HG03342 (cell line): ENCODE results near the gene TCL1B.
"Not testable (repeated sequence)": the region's sequence is repeated elsewhere in the genome, so short reads cannot be mapped to it uniquely, and the experiment has no call there.

ENCODE experiments used
- ATAC-seq: cut with Tn5 transposase; IDR thresholded peaks from one replicate; pipeline ENCODE4 v1.9.1; 2021; ENCODE audit warnings: mild to moderate bottlenecking, moderate library complexity; ENCODE audit not compliant: unreplicated experiment

The TCL1B gene

GRCh38 chr14:95685978-95686922 is at the start of gene TCL1B:
TSS of gene TCL1B (plus strand) at chr14:95686426. CDS start at chr14:95686468, 42 bp downstream.
- ATAC-seq = no peak

- no peak for ATAC-seq
Observed at GRCh38 chr14:95644981-95645380, 41.2 kb upstream of the TCL1B start.

GRCh38 chr14:95645389-95645996 is 40.7 kb upstream of the TCL1B start:
- no peak for ATAC-seq

- ATAC-seq = no peak
Observed at GRCh38 chr14:95647926-95648325, 38.3 kb upstream of the TCL1B start.

GRCh38 chr14:95649230-95649629 is 37.0 kb upstream of the TCL1B start:
- ATAC-seq = no peak

GRCh38 chr14:95651028-95651427 is 35.2 kb upstream of the TCL1B start:
- ATAC-seq = no peak

- no peak for ATAC-seq
Observed at GRCh38 chr14:95651821-95652583, 34.2 kb upstream of the TCL1B start.

GRCh38 chr14:95652690-95653089 is 33.5 kb upstream of the TCL1B start:
- no peak for ATAC-seq

- no peak for ATAC-seq
Observed at GRCh38 chr14:95655461-95655860, 30.8 kb upstream of the TCL1B start.

- ATAC-seq = no peak
Observed at GRCh38 chr14:95656634-95657033, 29.6 kb upstream of the TCL1B start.

GRCh38 chr14:95657454-95657853 is 28.8 kb upstream of the TCL1B start:
- no peak for ATAC-seq

- no peak for ATAC-seq
Observed at GRCh38 chr14:95659293-95659989, 26.8 kb upstream of the TCL1B start.

- no peak for ATAC-seq
Observed at GRCh38 chr14:95659990-95660385, 26.2 kb upstream of the TCL1B start.

GRCh38 chr14:95660651-95661515 is 25.3 kb upstream of the TCL1B start:
- ATAC-seq = no peak

- ATAC-seq = peak; percentile 41
Observed at GRCh38 chr14:95662376-95663186, 23.6 kb upstream of the TCL1B start.

GRCh38 chr14:95663226-95663797 is 22.9 kb upstream of the TCL1B start:
- ATAC-seq = peak; percentile 30

- no peak for ATAC-seq
Observed at GRCh38 chr14:95664066-95664465, 22.2 kb upstream of the TCL1B start.

GRCh38 chr14:95664546-95664945 is 21.7 kb upstream of the TCL1B start:
- ATAC-seq = peak; percentile 30

GRCh38 chr14:95665530-95665929 is 20.7 kb upstream of the TCL1B start:
- not testable (repeated sequence) for ATAC-seq
